Psoas muscle (tissue), 8 donors: ENCODE results near the gene SMIM34. TPM values are rescaled to one million over a fixed set of nuclear protein-coding genes. Genes with fewer than 3 reads are reported as not detected.

Experiments
- ATAC-seq, 4 donors: fragments of 200-7000 bp; cut with Tn5 transposase; one replicate each; pipeline ENCODE4 v1.9.1; 2020; ENCODE audit warnings: moderate library complexity in 3 of 4, mild to moderate bottlenecking in 2 of 4
- DNase-seq, 2 donors: peaks; one replicate each; pipeline ENCODE4 v3.0.0-alpha.2; 2020
- H3K27ac ChIP-seq: fragments of 200-600 bp; one replicate; pipeline ENCODE4 v1.8.0; 2022
- H3K27me3 ChIP-seq, 3 donors: fragments of 200-600 bp in 1 of 3; one replicate each; pipeline versions ENCODE4 v1.6.1 to v1.8.0; 2013 to 2022; ENCODE audit warnings: low read length in 2 of 3, mild to moderate bottlenecking in 2 of 3, moderate library complexity in 1 of 3; ENCODE audit not compliant: insufficient read depth in 3 of 3
- H3K36me3 ChIP-seq, 2 donors: fragments of 200-600 bp in 1 of 2; one replicate each; pipeline versions ENCODE4 v1.6.1 to v1.8.0; 2013 to 2022; ENCODE audit warnings: low read depth in 1 of 2, mild to moderate bottlenecking in 1 of 2, moderate library complexity in 1 of 2; ENCODE audit not compliant: insufficient read depth in 1 of 2
- H3K4me1 ChIP-seq: fragments of 200-600 bp; one replicate; pipeline ENCODE4 v1.8.0; 2022
- H3K4me3 ChIP-seq: fragments of 200-600 bp; one replicate; pipeline ENCODE4 v1.8.0; 2022; ENCODE audit warnings: mild to moderate bottlenecking
- H3K9me3 ChIP-seq: fragments of 200-600 bp; one replicate; pipeline ENCODE4 v1.8.0; 2022
- CTCF ChIP-seq: fragments of 200-600 bp; IDR thresholded peaks from one replicate; pipeline ENCODE4 v1.8.0; 2022; ENCODE audit warnings: antibody characterized with exemption
- WGBS, 3 donors: extraction: QIAGEN DNeasy Blood & Tissue Kit; methylation state at CpG; one replicate each; pipeline versions ENCODE4 v1.1.6 to v1.1.7; 2013; 5-methylcytosine and 5-hydroxymethylcytosine counted together
- intact Hi-C, 2 donors: fragments of 100-400 bp; cut with DNase I; formaldehyde crosslinking; loops; one replicate each; pipeline versions ENCODE4 v1.11.0 to v1.14.2; 2022
- polyA plus RNA-seq, 3 donors: library from polyadenylated mRNA; stranded (reverse); fragments of 200-250 nt; gene quantifications; one replicate each; pipeline ENCODE4 v1.2.3, GENCODE V29; 2013
- total RNA-seq, 4 donors: library from RNA; stranded (reverse); fragmentation: NEBNext Ultra II Directional in 2 of 4; extraction: Animal tissue kit (Norgen Biotek cat#: 25700) in 2 of 4; gene quantifications; one replicate each; pipeline versions ENCODE4 v1.2.1 to v1.2.4, GENCODE V29; 2021 to 2023
- donor health status: healthy with polysubstance abuse.
- donor health status: DM: no; HTN: no; CAD: no; lungs with moderate emphysema.
- donor health status: Bipolar disorder and iron deficiency.
- donor health status: healthy.
- donor health status: DM: yes; HTN: yes; CAD: no.
- donor health status: DM: no; HTN: no; CAD: no.
- donor health status: DM: no; HTN: no; CAD: no.
- donor health status: DM: yes; HTN: yes; CAD: no.

SMIM34 gene
- total and polyA plus RNA-seq, 7 donors, result not detected

GRCh38 chr21:34372321-34372720, 51.4 kb downstream of the SMIM34 start:
- Histone ChIP-seq H3K36me3 (no peaks in the 10 kb centered on the region), H3K9me3 (no peaks in the 10 kb centered on the region), H3K27me3 (no peaks in the 10 kb centered on the region), H3K27ac (no peak overlapping the region), H3K4me1 (no peaks in the 10 kb centered on the region), H3K4me3 (no peak overlapping the region)
- ATAC-seq (no peak), DNase-seq (no peak)
- no peak for TF ChIP-seq CTCF
- intact Hi-C loops, result no loop called here
- 79 to 96% (median 93%) methylated on average over 5 of the region's 5 CpGs for WGBS, 3 donors

GRCh38 chr21:34369741-34370140, 54.0 kb downstream of the SMIM34 start:
- no peak for TF ChIP-seq CTCF
- no peaks in the 10 kb centered on the region for H3K4me1 ChIP-seq
- no peaks in the 10 kb centered on the region for H3K9me3 ChIP-seq
- ATAC-seq (no peak), DNase-seq (no peak)
- intact Hi-C loops, result no loop called here
- no peak overlapping the region for H3K27ac ChIP-seq
- no peak overlapping the region for H3K4me3 ChIP-seq
- no peaks in the 10 kb centered on the region for H3K27me3 ChIP-seq
- H3K36me3 ChIP-seq, result no peaks in the 10 kb centered on the region
- 25 to 48% (median 33%) methylated on average over 1 of the region's 1 CpG for WGBS, 3 donors

Other genes starting within 250 kb of the SMIM34 start
- gene KCNE2, start 59.9 kb downstream of the SMIM34 start, total RNA-seq, result under 1 TPM in 3 of 4 donors, not detected in 1; 0.40 to 0.44 (median 0.42) TPM
- under 1 TPM; 0.12 to 0.95 (median 0.13) TPM for gene KCNE2, start 59.9 kb downstream of the SMIM34 start, polyA plus RNA-seq
- gene SMIM11, start 48.4 kb downstream of the SMIM34 start, total RNA-seq, result 10 to 100 TPM; 25.5 to 32.9 (median 30.4) TPM
- 10 to 100 TPM in 1 of 3 donors, 1 to 10 TPM in 2; 6.5 to 19.8 (median 7.6) TPM for gene SMIM11, start 48.4 kb downstream of the SMIM34 start, polyA plus RNA-seq
- 1 to 10 TPM in 1 of 4 donors, under 1 TPM in 1, not detected in 2; 0.40 to 1.5 TPM for gene KCNE1, start 88.3 kb upstream of the SMIM34 start, total RNA-seq
- gene KCNE1, start 88.3 kb upstream of the SMIM34 start, polyA plus RNA-seq, result under 1 TPM in 2 of 3 donors, not detected in 1; 0.26 to 0.35 TPM
- 10 to 100 TPM; 24.9 to 38.4 (median 26.1) TPM for gene RCAN1, start 191.2 kb upstream of the SMIM34 start, total RNA-seq
- gene RCAN1, start 191.2 kb upstream of the SMIM34 start, polyA plus RNA-seq, result 10 to 100 TPM; 57.4 to 94.9 (median 88.0) TPM
- gene CLIC6, start 245.0 kb upstream of the SMIM34 start, total RNA-seq, result 10 to 100 TPM in 2 of 4 donors, 1 to 10 TPM in 1, under 1 TPM in 1; 0.50 to 35.5 (median 9.2) TPM
- 1 to 10 TPM; 3.1 to 7.7 (median 4.2) TPM for gene CLIC6, start 245.0 kb upstream of the SMIM34 start, polyA plus RNA-seq